Esophagus muscularis mucosa (tissue), 4 donors: Measurements from ENCODE around the gene ABI3BP. TPM values are rescaled to one million over a fixed set of nuclear protein-coding genes. Genes with fewer than 3 reads are reported as not detected.

Experiments used
- DNase-seq: peaks from one replicate; pipeline ENCODE4 v3.0.0-alpha.2; 2017; ENCODE audit errors: extremely low spot score
- H3K27ac ChIP-seq, 4 donors: fragments of 200-600 bp; sonication (generic); replicated peaks in 1 of 4; 1 replicate in 3 of 4; 2 replicates in 1 of 4; pipeline ENCODE4 v1.5.1; 2016 to 2019; ENCODE audit warnings: mild to moderate bottlenecking in 1 of 4
- H3K27me3 ChIP-seq, 4 donors: fragments of 200-600 bp; sonication (generic); one replicate each; pipeline versions ENCODE4 v1.5.1 to v1.6.0; 2016 to 2019
- H3K36me3 ChIP-seq, 4 donors: fragments of 200-600 bp; sonication (generic); one replicate each; pipeline ENCODE4 v1.5.1; 2016 to 2019
- H3K4me1 ChIP-seq, 4 donors: fragments of 200-600 bp; sonication (generic); one replicate each; pipeline ENCODE4 v1.5.1; 2016 to 2019
- H3K4me3 ChIP-seq, 4 donors: fragments of 200-600 bp; sonication (generic); 1 replicate in 2 of 4; 2 replicates in 2 of 4; pipeline ENCODE4 v1.5.1; 2016 to 2019; ENCODE audit warnings: mild to moderate bottlenecking in 4 of 4, moderate library complexity in 1 of 4
- H3K9me3 ChIP-seq, 4 donors: fragments of 200-600 bp; sonication (generic); 1 replicate in 3 of 4; 2 replicates in 1 of 4; pipeline ENCODE4 v1.5.1; 2016 to 2019
- CTCF ChIP-seq, 3 experiments: fragments of 200-600 bp in 2 of 3; fragments of 450-650 bp in 1 of 3; sonication (generic) in 2 of 3; IDR thresholded peaks; one replicate each; pipeline ENCODE4 v1.5.1; 2017 to 2019; ENCODE audit warnings: antibody characterized with exemption in 3 of 3, mild to moderate bottlenecking in 2 of 3, moderate library complexity in 1 of 3
- EP300 ChIP-seq: sonication (generic); formaldehyde crosslinking; IDR thresholded peaks from one replicate; pipeline ENCODE4 v1.6.1; 2017; ENCODE audit warnings: antibody characterized with exemption
- POLR2A ChIP-seq: fragments of 450-650 bp; IDR thresholded peaks from one replicate; pipeline ENCODE4 v1.6.1; 2017; ENCODE audit warnings: antibody characterized with exemption, moderate library complexity, mild to moderate bottlenecking, low read depth
- POLR2AphosphoS5 ChIP-seq, 2 donors: sonication (generic); formaldehyde crosslinking; IDR thresholded peaks; one replicate each; pipeline ENCODE4 v1.6.1; 2017; ENCODE audit warnings: antibody characterized with exemption in 2 of 2
- WGBS: methylation state at CpG from one replicate; pipeline ENCODE4 v1.1.5; 2018; 5-methylcytosine and 5-hydroxymethylcytosine counted together
- intact Hi-C: fragments of 100-400 bp; cut with DNase I; formaldehyde crosslinking; loops from one replicate; pipeline ENCODE4 v1.15.1; 2023
- total RNA-seq, 4 donors: library from RNA; depleted of rRNA; stranded (reverse); fragments of >200 nt; gene quantifications; one replicate each; pipeline versions ENCODE4 v1.1.0 to v1.2.1, GENCODE V29; 2016

The ABI3BP gene
- total RNA-seq, 4 donors from 2014 or later = 25.7 to 67.3 (median 61.5) TPM

- intact Hi-C loops = no loop called here
- DNase-seq = no peak
- no peak overlapping the region for H3K4me3 ChIP-seq
- H3K9me3 ChIP-seq = no peaks in the 10 kb centered on the region
- no peak overlapping the region for H3K27ac ChIP-seq
- H3K27me3 ChIP-seq = no peaks in the 10 kb centered on the region
- no peak for TF ChIP-seq EP300
- no peak for TF ChIP-seq POLR2A
- TF ChIP-seq CTCF (IDR thresholded peaks at IDR 0.05) = no peak
- no peak for TF ChIP-seq POLR2AphosphoS5 (IDR thresholded peaks at IDR 0.05)
- H3K36me3 ChIP-seq = no peaks in the 10 kb centered on the region
- 90% methylated on average over 2 of the region's 2 CpGs for WGBS
- H3K4me1 ChIP-seq = peaks cover 0 to 12% (median 6%) of the 10 kb centered on the region in 4 donors
These were observed 191.1 kb downstream of the ABI3BP start for GRCh38 chr3:100802126-100802525.

- Histone ChIP-seq H3K9me3 (no peaks in the 10 kb centered on the region), H3K4me3 (no peak overlapping the region), H3K36me3 (peaks cover 0 to 4% (median 0%) of the 10 kb centered on the region in 4 donors), H3K4me1 (peaks cover 0 to 19% (median 11%) of the 10 kb centered on the region in 4 donors), H3K27ac (no peak overlapping the region), H3K27me3 (no peaks in the 10 kb centered on the region)
- WGBS = 28% methylated on average over 1 of the region's 1 CpG
- no peak for DNase-seq
- no peak for TF ChIP-seq POLR2A
- TF ChIP-seq POLR2AphosphoS5 (IDR thresholded peaks at IDR 0.05) = no peak
- intact Hi-C loops = no loop called here
These were observed 195.2 kb downstream of the ABI3BP start for GRCh38 chr3:100798012-100798411.

GRCh38 chr3:100796556-100796955, 196.7 kb downstream of the ABI3BP start:
- peaks cover 0 to 19% (median 11%) of the 10 kb centered on the region in 4 donors for H3K4me1 ChIP-seq
- peaks cover 0 to 4% (median 0%) of the 10 kb centered on the region in 4 donors for H3K36me3 ChIP-seq
- H3K9me3 ChIP-seq = no peaks in the 10 kb centered on the region
- intact Hi-C loops = no loop called here
- no peaks in the 10 kb centered on the region for H3K27me3 ChIP-seq
- no peak for DNase-seq
- TF ChIP-seq POLR2AphosphoS5 (IDR thresholded peaks at IDR 0.05) = no peak
- no peak for TF ChIP-seq POLR2A
- TF ChIP-seq CTCF (IDR thresholded peaks at IDR 0.05) = peak; percentile 8 to 34 (median 21)
- no peak for TF ChIP-seq EP300
- 33% methylated on average over 2 of the region's 2 CpGs for WGBS
- no peak overlapping the region for H3K27ac ChIP-seq
- H3K4me3 ChIP-seq = no peak overlapping the region

GRCh38 chr3:100789579-100789978, 203.6 kb downstream of the ABI3BP start:
- no peak for TF ChIP-seq CTCF (IDR thresholded peaks at IDR 0.05)
- no peak for TF ChIP-seq POLR2AphosphoS5 (IDR thresholded peaks at IDR 0.05)
- TF ChIP-seq EP300 = no peak
- TF ChIP-seq POLR2A = no peak
- no peak for DNase-seq
- no peak overlapping the region for H3K4me3 ChIP-seq
- H3K36me3 ChIP-seq = peaks cover 0 to 29% (median 0%) of the 10 kb centered on the region in 4 donors
- no peaks in the 10 kb centered on the region for H3K4me1 ChIP-seq
- peaks cover 0 to 10% (median 4%) of the 10 kb centered on the region in 4 donors for H3K9me3 ChIP-seq
- WGBS = 92% methylated on average over 2 of the region's 2 CpGs
- H3K27ac ChIP-seq = no peak overlapping the region
- intact Hi-C loops = no loop called here
- H3K27me3 ChIP-seq = no peaks in the 10 kb centered on the region

- H3K4me3 ChIP-seq = no peak overlapping the region
- no peak for TF ChIP-seq EP300
- no peak for TF ChIP-seq CTCF (IDR thresholded peaks at IDR 0.05)
- TF ChIP-seq POLR2AphosphoS5 (IDR thresholded peaks at IDR 0.05) = no peak
- no peak for TF ChIP-seq POLR2A
- peaks cover 0 to 29% (median 0%) of the 10 kb centered on the region in 4 donors for H3K36me3 ChIP-seq
- H3K9me3 ChIP-seq = peaks cover 0 to 10% (median 4%) of the 10 kb centered on the region in 4 donors
- peaks cover 2 to 14% (median 12%) of the 10 kb centered on the region in 4 donors for H3K4me1 ChIP-seq
- intact Hi-C loops = no loop called here
- H3K27ac ChIP-seq = no peak overlapping the region
- DNase-seq = no peak
- WGBS = 89% methylated on average over 3 of the region's 3 CpGs
- no peaks in the 10 kb centered on the region for H3K27me3 ChIP-seq
These were observed 209.6 kb downstream of the ABI3BP start for GRCh38 chr3:100783619-100784018.
